GM23338 (cell line): ENCODE measurements around the gene NXF1. TPM values are rescaled to one million over a fixed set of nuclear protein-coding genes. Genes with fewer than 3 reads are reported as not detected.

Experiments used
- ATAC-seq: fragments of 200-7000 bp; cut with Tn5 transposase; 3 replicates; pipeline ENCODE4 v1.9.1; 2020
- DNase-seq: peaks from one replicate; pipeline ENCODE4 v3.0.0-alpha.2; 2015; ENCODE audit warnings: low spot score
- H2AFZ ChIP-seq: fragments of 200-600 bp; sonication (generic); 2 replicates; pipeline ENCODE4 v1.8.0; 2016; ENCODE audit warnings: antibody characterized with exemption, mild to moderate bottlenecking, moderate library complexity
- H3F3A ChIP-seq: fragments of 200-600 bp; sonication (generic); replicated peaks from 2 replicates; pipeline ENCODE4 v1.8.0; 2017; ENCODE audit warnings: antibody characterized with exemption, mixed run types, low read depth
- H3K27ac ChIP-seq: fragments of 200-600 bp; sonication (generic); 2 replicates; pipeline ENCODE4 v1.6.1; 2016; ENCODE audit warnings: low read depth
- H3K27me3 ChIP-seq: fragments of 200-600 bp; sonication (generic); 2 replicates; pipeline ENCODE4 v1.8.0; 2016; ENCODE audit warnings: mild to moderate bottlenecking, mixed run types, moderate library complexity; ENCODE audit not compliant: insufficient read depth
- H3K36me3 ChIP-seq: fragments of 200-600 bp; sonication (generic); 2 replicates; pipeline ENCODE4 v1.8.0; 2016; ENCODE audit warnings: mild to moderate bottlenecking; ENCODE audit not compliant: insufficient read depth
- H3K4me1 ChIP-seq: fragments of 200-600 bp; sonication (generic); 2 replicates; pipeline ENCODE4 v1.8.0; 2016; ENCODE audit warnings: mild to moderate bottlenecking, moderate library complexity; ENCODE audit not compliant: insufficient read depth
- H3K4me2 ChIP-seq: fragments of 200-600 bp; sonication (generic); 2 replicates; pipeline ENCODE4 v1.7.1; 2017; ENCODE audit warnings: mixed run types
- H3K4me3 ChIP-seq: fragments of 200-600 bp; sonication (generic); 2 replicates; pipeline ENCODE4 v1.6.1; 2016; ENCODE audit warnings: mixed run types
- H3K79me2 ChIP-seq: fragments of 200-600 bp; sonication (generic); replicated peaks from 2 replicates; pipeline ENCODE4 v1.8.0; 2017; ENCODE audit warnings: mild to moderate bottlenecking; ENCODE audit not compliant: insufficient read depth
- H3K9me2 ChIP-seq: fragments of 200-600 bp; sonication (generic); 2 replicates; pipeline ENCODE4 v1.8.0; 2017; ENCODE audit not compliant: insufficient read depth
- H4K20me1 ChIP-seq: fragments of 200-600 bp; sonication (generic); replicated peaks from 2 replicates; pipeline ENCODE4 v1.8.0; 2017; ENCODE audit warnings: mild to moderate bottlenecking; ENCODE audit not compliant: insufficient read depth
- H3K27ac Mint-ChIP-seq: 2 replicates; pipeline ENCODE4 v1.8.0; 2020; ENCODE audit warnings: inconsistent platforms, mild to moderate bottlenecking, moderate library complexity, mixed read lengths
- H3K27me3 Mint-ChIP-seq: 3 replicates; pipeline ENCODE4 v1.8.0; 2022; ENCODE audit warnings: low read depth, mild to moderate bottlenecking, moderate library complexity, mixed read lengths, inconsistent platforms; ENCODE audit not compliant: insufficient read depth, poor library complexity
- H3K36me3 Mint-ChIP-seq: 3 replicates; pipeline ENCODE4 v1.8.0; 2021; ENCODE audit warnings: low read depth, mild to moderate bottlenecking, inconsistent platforms, moderate library complexity, mixed read lengths
- H3K4me1 Mint-ChIP-seq: 3 replicates; pipeline ENCODE4 v1.8.0; 2020; ENCODE audit warnings: mild to moderate bottlenecking, inconsistent platforms, mixed read lengths
- H3K4me3 Mint-ChIP-seq: 3 replicates; pipeline ENCODE4 v1.8.0; 2021; ENCODE audit warnings: moderate library complexity, mild to moderate bottlenecking, inconsistent platforms, mixed read lengths
- H3K9me3 Mint-ChIP-seq: 3 replicates; pipeline ENCODE4 v1.8.0; 2020; ENCODE audit warnings: moderate library complexity, mild to moderate bottlenecking, inconsistent platforms, mixed read lengths
- CREB1 ChIP-seq: fragments of 250-450 bp; sonication (Bioruptor Pico); IDR thresholded peaks from 2 replicates; pipeline ENCODE4 v1.5.0; 2020; ENCODE audit warnings: low read depth, mild to moderate bottlenecking, moderate library complexity
- CTCF ChIP-seq, 2 experiments: fragments of 200-600 bp in 1 of 2; sonication (generic) in 1 of 2; conservative IDR thresholded peaks; 2 replicates each; pipeline versions ENCODE4 v1.5.1 to v1.6.1; 2016 to 2017; ENCODE audit warnings: antibody characterized with exemption in 2 of 2, low read depth in 2 of 2, mild to moderate bottlenecking in 2 of 2, moderate library complexity in 1 of 2
- ETS1 ChIP-seq: IDR thresholded peaks from 2 replicates; pipeline ENCODE4 v1.6.1; 2016; ENCODE audit warnings: antibody characterized with exemption
- EZH2 ChIP-seq: fragments of 200-600 bp; sonication (generic); IDR thresholded peaks from one replicate; pipeline ENCODE4 v1.8.0; 2017; ENCODE audit warnings: antibody characterized with exemption, mild to moderate bottlenecking, low read depth; ENCODE audit not compliant: unreplicated experiment
- EZH2phosphoT487 ChIP-seq: fragments of 200-600 bp; sonication (generic); IDR thresholded peaks from one replicate; pipeline ENCODE4 v1.8.1; 2018; ENCODE audit warnings: antibody characterized with exemption; ENCODE audit not compliant: unreplicated experiment
- JUNB ChIP-seq: IDR thresholded peaks from one replicate; pipeline ENCODE4 v1.6.1; 2016; ENCODE audit warnings: antibody characterized with exemption; ENCODE audit not compliant: unreplicated experiment
- NANOG ChIP-seq: IDR thresholded peaks from 2 replicates; pipeline ENCODE4 v1.6.1; 2016; ENCODE audit warnings: antibody characterized with exemption, borderline replicate concordance
- POLR2AphosphoS5 ChIP-seq: IDR thresholded peaks from 2 replicates; pipeline ENCODE4 v1.6.1; 2016; ENCODE audit warnings: antibody characterized with exemption, low read depth
- REST ChIP-seq: IDR thresholded peaks from one replicate; pipeline ENCODE4 v1.6.1; 2018; ENCODE audit warnings: antibody characterized with exemption; ENCODE audit not compliant: unreplicated experiment
- STAT1 ChIP-seq: IDR thresholded peaks from one replicate; pipeline ENCODE4 v1.6.1; 2016; ENCODE audit warnings: antibody characterized with exemption; ENCODE audit not compliant: unreplicated experiment
- ZNF114 ChIP-seq: fragments of 250-450 bp; sonication (Bioruptor Pico); IDR thresholded peaks from 2 replicates; pipeline ENCODE4 v1.5.0; 2020; ENCODE audit warnings: mild to moderate bottlenecking, moderate library complexity
- ZNF331 ChIP-seq: fragments of 250-450 bp; sonication (Bioruptor Pico); IDR thresholded peaks from 2 replicates; pipeline ENCODE4 v1.5.0; 2020; ENCODE audit warnings: low read depth, mild to moderate bottlenecking, moderate library complexity
- ZNF462 ChIP-seq: fragments of 250-450 bp; sonication (Bioruptor Pico); IDR thresholded peaks from 2 replicates; pipeline ENCODE4 v1.5.0; 2020; ENCODE audit warnings: mild to moderate bottlenecking, moderate library complexity
- polyA plus RNA-seq: library from polyadenylated mRNA; unstranded; fragments of >200 nt; fragmentation: Nextera tagmentation; extraction: Ambion mirVana; gene quantifications from 2 replicates; pipeline ENCODE4 v1.2.1, GENCODE V29; 2016
- total RNA-seq: library from RNA; depleted of rRNA; stranded (reverse); fragments of >200 nt; shearing (Covaris generic); gene quantifications from 2 replicates; pipeline ENCODE4 v1.2.3, GENCODE V29; 2014

NXF1 gene
- total and polyA plus RNA-seq, 2 experiments from 2014 or later: 31.7 to 31.8 TPM

GRCh38 chr11:62811659-62812058 lies 6.4 kb upstream of the NXF1 start:
- no peaks in the 10 kb centered on the region for H3K36me3 ChIP-seq
- no peak overlapping the region for H3K27ac ChIP-seq
- Mint-ChIP-seq H3K27ac (no peak overlapping the region), H3K36me3 (no peaks in the 10 kb centered on the region), H3K9me3 (no peaks in the 10 kb centered on the region), H3K4me3 (no peak overlapping the region), H3K27me3 (peaks cover 3% of the 10 kb centered on the region), H3K4me1 (peaks cover 2% of the 10 kb centered on the region)
- H3K4me2 ChIP-seq: no peak overlapping the region
- 0 out of 2 replicates have a peak, but pooled peaks cover 2% of the 10 kb centered on the region for H3K4me1 ChIP-seq
- no peak for TF ChIP-seq NANOG
- TF ChIP-seq ZNF114 (CRISPR knock-in tag): no peak
- no peak for TF ChIP-seq JUNB
- TF ChIP-seq REST: no peak
- TF ChIP-seq CREB1 (CRISPR knock-in tag): no peak
- no peak for TF ChIP-seq CTCF (conservative IDR thresholded peaks at IDR 0.05; ENCODE audit: low read depth in 2 of 2)
- TF ChIP-seq ZNF462 (CRISPR knock-in tag): no peak
- no peak for TF ChIP-seq EZH2phosphoT487
- TF ChIP-seq EZH2: no peak
- no peak for TF ChIP-seq ETS1
- no peak for TF ChIP-seq STAT1
- TF ChIP-seq ZNF331: no peak
- TF ChIP-seq POLR2AphosphoS5: no peak
- no peak overlapping the region for H3K4me3 ChIP-seq
- no peaks in the 10 kb centered on the region for H3K9me2 ChIP-seq
- no peaks in the 10 kb centered on the region for H3K79me2 ChIP-seq
- no peaks in the 10 kb centered on the region for H3K27me3 ChIP-seq
- ATAC-seq: no peak
- H3F3A ChIP-seq: 0 out of 2 replicates have a peak, but pooled peaks cover 4% of the 10 kb centered on the region
- no peak for DNase-seq
- no peaks in the 10 kb centered on the region for H4K20me1 ChIP-seq
- H2AFZ ChIP-seq: no peak overlapping the region
